GM23338 (cell line): ENCODE data around the gene ARL6IP5. TPM values are rescaled to one million over a fixed set of nuclear protein-coding genes. Genes with fewer than 3 reads are reported as not detected.

Experiments
- ATAC-seq: fragments of 200-7000 bp; cut with Tn5 transposase; 3 replicates; pipeline ENCODE4 v1.9.1; 2020
- DNase-seq: peaks from one replicate; pipeline ENCODE4 v3.0.0-alpha.2; 2015; ENCODE audit warnings: low spot score
- H2AFZ ChIP-seq: fragments of 200-600 bp; sonication (generic); 2 replicates; pipeline ENCODE4 v1.8.0; 2016; ENCODE audit warnings: antibody characterized with exemption, mild to moderate bottlenecking, moderate library complexity
- H3F3A ChIP-seq: fragments of 200-600 bp; sonication (generic); replicated peaks from 2 replicates; pipeline ENCODE4 v1.8.0; 2017; ENCODE audit warnings: antibody characterized with exemption, mixed run types, low read depth
- H3K27ac ChIP-seq: fragments of 200-600 bp; sonication (generic); 2 replicates; pipeline ENCODE4 v1.6.1; 2016; ENCODE audit warnings: low read depth
- H3K27me3 ChIP-seq: fragments of 200-600 bp; sonication (generic); 2 replicates; pipeline ENCODE4 v1.8.0; 2016; ENCODE audit warnings: mild to moderate bottlenecking, mixed run types, moderate library complexity; ENCODE audit not compliant: insufficient read depth
- H3K36me3 ChIP-seq: fragments of 200-600 bp; sonication (generic); 2 replicates; pipeline ENCODE4 v1.8.0; 2016; ENCODE audit warnings: mild to moderate bottlenecking; ENCODE audit not compliant: insufficient read depth
- H3K4me1 ChIP-seq: fragments of 200-600 bp; sonication (generic); 2 replicates; pipeline ENCODE4 v1.8.0; 2016; ENCODE audit warnings: mild to moderate bottlenecking, moderate library complexity; ENCODE audit not compliant: insufficient read depth
- H3K4me2 ChIP-seq: fragments of 200-600 bp; sonication (generic); 2 replicates; pipeline ENCODE4 v1.7.1; 2017; ENCODE audit warnings: mixed run types
- H3K4me3 ChIP-seq: fragments of 200-600 bp; sonication (generic); 2 replicates; pipeline ENCODE4 v1.6.1; 2016; ENCODE audit warnings: mixed run types
- H3K79me2 ChIP-seq: fragments of 200-600 bp; sonication (generic); replicated peaks from 2 replicates; pipeline ENCODE4 v1.8.0; 2017; ENCODE audit warnings: mild to moderate bottlenecking; ENCODE audit not compliant: insufficient read depth
- H3K9me2 ChIP-seq: fragments of 200-600 bp; sonication (generic); 2 replicates; pipeline ENCODE4 v1.8.0; 2017; ENCODE audit not compliant: insufficient read depth
- H4K20me1 ChIP-seq: fragments of 200-600 bp; sonication (generic); replicated peaks from 2 replicates; pipeline ENCODE4 v1.8.0; 2017; ENCODE audit warnings: mild to moderate bottlenecking; ENCODE audit not compliant: insufficient read depth
- H3K27ac Mint-ChIP-seq: 2 replicates; pipeline ENCODE4 v1.8.0; 2020; ENCODE audit warnings: inconsistent platforms, mild to moderate bottlenecking, moderate library complexity, mixed read lengths
- H3K27me3 Mint-ChIP-seq: 3 replicates; pipeline ENCODE4 v1.8.0; 2022; ENCODE audit warnings: low read depth, mild to moderate bottlenecking, moderate library complexity, mixed read lengths, inconsistent platforms; ENCODE audit not compliant: insufficient read depth, poor library complexity
- H3K36me3 Mint-ChIP-seq: 3 replicates; pipeline ENCODE4 v1.8.0; 2021; ENCODE audit warnings: low read depth, mild to moderate bottlenecking, inconsistent platforms, moderate library complexity, mixed read lengths
- H3K4me1 Mint-ChIP-seq: 3 replicates; pipeline ENCODE4 v1.8.0; 2020; ENCODE audit warnings: mild to moderate bottlenecking, inconsistent platforms, mixed read lengths
- H3K4me3 Mint-ChIP-seq: 3 replicates; pipeline ENCODE4 v1.8.0; 2021; ENCODE audit warnings: moderate library complexity, mild to moderate bottlenecking, inconsistent platforms, mixed read lengths
- H3K9me3 Mint-ChIP-seq: 3 replicates; pipeline ENCODE4 v1.8.0; 2020; ENCODE audit warnings: moderate library complexity, mild to moderate bottlenecking, inconsistent platforms, mixed read lengths
- ETS1 ChIP-seq: IDR thresholded peaks from 2 replicates; pipeline ENCODE4 v1.6.1; 2016; ENCODE audit warnings: antibody characterized with exemption
- EZH2 ChIP-seq: fragments of 200-600 bp; sonication (generic); IDR thresholded peaks from one replicate; pipeline ENCODE4 v1.8.0; 2017; ENCODE audit warnings: antibody characterized with exemption, mild to moderate bottlenecking, low read depth; ENCODE audit not compliant: unreplicated experiment
- JUNB ChIP-seq: IDR thresholded peaks from one replicate; pipeline ENCODE4 v1.6.1; 2016; ENCODE audit warnings: antibody characterized with exemption; ENCODE audit not compliant: unreplicated experiment
- NANOG ChIP-seq: IDR thresholded peaks from 2 replicates; pipeline ENCODE4 v1.6.1; 2016; ENCODE audit warnings: antibody characterized with exemption, borderline replicate concordance
- STAT1 ChIP-seq: IDR thresholded peaks from one replicate; pipeline ENCODE4 v1.6.1; 2016; ENCODE audit warnings: antibody characterized with exemption; ENCODE audit not compliant: unreplicated experiment
- ZNF114 ChIP-seq: fragments of 250-450 bp; sonication (Bioruptor Pico); IDR thresholded peaks from 2 replicates; pipeline ENCODE4 v1.5.0; 2020; ENCODE audit warnings: mild to moderate bottlenecking, moderate library complexity
- ZNF331 ChIP-seq: fragments of 250-450 bp; sonication (Bioruptor Pico); IDR thresholded peaks from 2 replicates; pipeline ENCODE4 v1.5.0; 2020; ENCODE audit warnings: low read depth, mild to moderate bottlenecking, moderate library complexity
- ZNF462 ChIP-seq: fragments of 250-450 bp; sonication (Bioruptor Pico); IDR thresholded peaks from 2 replicates; pipeline ENCODE4 v1.5.0; 2020; ENCODE audit warnings: mild to moderate bottlenecking, moderate library complexity
- polyA plus RNA-seq: library from polyadenylated mRNA; unstranded; fragments of >200 nt; fragmentation: Nextera tagmentation; extraction: Ambion mirVana; gene quantifications from 2 replicates; pipeline ENCODE4 v1.2.1, GENCODE V29; 2016
- total RNA-seq: library from RNA; depleted of rRNA; stranded (reverse); fragments of >200 nt; shearing (Covaris generic); gene quantifications from 2 replicates; pipeline ENCODE4 v1.2.3, GENCODE V29; 2014

ARL6IP5 gene
- total and polyA plus RNA-seq, 2 experiments from 2014 or later = 28.8 to 39.8 TPM

GRCh38 chr3:69081583-69082262 is 3.0 kb upstream of the ARL6IP5 start (continued):
- TF ChIP-seq ZNF462 (no peak), NANOG (no peak), EZH2 (no peak)

- Mint-ChIP-seq H3K27ac (no peak overlapping the region), H3K36me3 (peaks cover 3% of the 10 kb centered on the region; the same call in 1 of the 3 replicates), H3K9me3 (no peaks in the 10 kb centered on the region), H3K4me1 (peaks cover 44% of the 10 kb centered on the region), H3K27me3 (no peaks in the 10 kb centered on the region), H3K4me3 (no peak overlapping the region)
- no peaks in the 10 kb centered on the region for H3K9me2 ChIP-seq
- H4K20me1 ChIP-seq = no peaks in the 10 kb centered on the region
- H3K27ac ChIP-seq = no peak overlapping the region
- H3F3A ChIP-seq = no peaks in the 10 kb centered on the region
- no peaks in the 10 kb centered on the region for H3K27me3 ChIP-seq
- DNase-seq (no peak), ATAC-seq (no peak)
- no peak overlapping the region for H2AFZ ChIP-seq
- peaks cover 29% of the 10 kb centered on the region for H3K79me2 ChIP-seq
- peaks cover 37% of the 10 kb centered on the region for H3K4me1 ChIP-seq
- H3K4me2 ChIP-seq = no peak overlapping the region
- H3K36me3 ChIP-seq = no peaks in the 10 kb centered on the region
- no peak overlapping the region for H3K4me3 ChIP-seq
- TF ChIP-seq NANOG (no peak), ZNF114 (CRISPR knock-in tag) (no peak), ZNF462 (no peak), ZNF331 (CRISPR knock-in tag) (no peak), EZH2 (no peak), JUNB (no peak), ETS1 (no peak), STAT1 (no peak)
Observed at GRCh38 chr3:69082361-69082760, 2.4 kb upstream of the ARL6IP5 start.
